Measurements from ENCODE around the gene ETV3. TPM values are rescaled to one million over a fixed set of nuclear protein-coding genes. Genes with fewer than 3 reads are reported as not detected.
A peak's percentile ranks its signal among the peaks of the same experiment; 100 is the strongest.

ETV3 gene
- total and polyA plus RNA-seq, 2 of the 8 experiments (the other 6 are each of a cell fraction or from before 2014, with no cell fraction given) = 6.0 to 23.8 TPM

GRCh38 chr1:157156058-157156541 is 17.9 kb upstream of the ETV3 start:
- peak overlapping the region in 1 of 2 experiments; percentile 55; a peak in 2 of 4 replicates for H3K4me2 ChIP-seq (ENCODE audit: insufficient read depth in 1 of 2, low read depth in 2 of 2, low read length in 2 of 2)
- no peak overlapping the region for H3K23ac ChIP-seq (ENCODE audit: insufficient read length)
- ChIA-PET CTCF (ENCODE audit: partially characterized antibody) (interaction anchor here (0.6 to 9.4 kb wide), 42 partner anchors 11 to 1110 kb away, joined by 3 to 218 read pairs (median 4); partner anchors contain the start of genes ETV3 and ETV3L), POLR2A (ENCODE audit: partially characterized antibody) (interaction anchor here (0.7 to 7.5 kb wide), 4 partner anchors 8 to 66 kb away, joined by 3 to 70 read pairs (median 6); partner anchors contain the start of gene ETV3)
- no peak overlapping the region for H2AK5ac ChIP-seq (ENCODE audit: low read depth, low read length)
- FAIRE-seq (no peak), DNase-seq (ENCODE audit: low read depth in 1 of 2, low spot score in 2 of 2) (peak; percentile 69 to 98)
- H3K79me1 ChIP-seq (ENCODE audit: low read depth, low read length) = no peaks in the 10 kb centered on the region
- no peak overlapping the region for H3K27ac ChIP-seq (ENCODE audit: low read depth, low read length)
- H2BK15ac ChIP-seq (ENCODE audit: low read length) = no peak overlapping the region; the same call in 1 of the 2 replicates
- H2AFZ ChIP-seq (ENCODE audit: low read length) = peak overlapping the region; percentile 86; the same call in 1 of the 2 replicates
- H3K27me3 ChIP-seq (replicated peaks in 1 of 4; ENCODE audit: control insufficient read depth in 3 of 4, extremely low read depth in 1 of 4, insufficient read depth in 3 of 4, low read length in 3 of 4) = no peaks in the 10 kb centered on the region; a peak in 1 of 7 replicates
- H2BK12ac ChIP-seq (ENCODE audit: low read depth, low read length) = peak overlapping the region; percentile 84
- peaks cover 2% of the 10 kb centered on the region; the same call in 1 of the 2 replicates for H3K23me2 ChIP-seq (ENCODE audit: low read depth, low read length)
- no peaks in the 10 kb centered on the region for H3K79me2 ChIP-seq (ENCODE audit: control insufficient read depth in 1 of 2, insufficient read depth in 2 of 2, low read length in 2 of 2)
- H3K9me3 ChIP-seq (ENCODE audit: insufficient read depth in 2 of 2, low read depth in 1 of 2, low read length in 1 of 2) = no peaks in the 10 kb centered on the region
- H2BK5ac ChIP-seq (ENCODE audit: low read depth, low read length) = peak overlapping the region; percentile 28; the same call in 1 of the 2 replicates
- H3K14ac ChIP-seq (ENCODE audit: insufficient read length) = no peak overlapping the region
- no peak overlapping the region for H3K4ac ChIP-seq (replicated peaks; ENCODE audit: insufficient read length, low read depth, low read length)
- WGBS, 2 experiments (ENCODE audit: extremely low coverage in 1 of 2, insufficient coverage in 1 of 2, insufficient read length in 1 of 2, insufficient replicate concordance in 2 of 2, low coverage in 1 of 2, low lambda C conversion rate in 2 of 2, missing lambda C conversion rate in 1 of 2) = 17% methylated on average over 13 of the region's 14 CpGs; no CpG with 5 or more reads in 1 of the 2 experiments
- H4K20me1 ChIP-seq (replicated peaks in 1 of 2; ENCODE audit: control insufficient read depth in 1 of 2, insufficient read depth in 2 of 2, low read length in 2 of 2) = no peaks in the 10 kb centered on the region
- H3K18ac ChIP-seq (ENCODE audit: extremely low read depth, low read length) = peak overlapping the region; percentile 55
- H4K8ac ChIP-seq (ENCODE audit: extremely low read depth, insufficient read depth, low read length) = 0 out of 2 replicates have a peak overlapping the region, but pooled peaks have one; percentile 68
- H2BK120ac ChIP-seq (replicated peaks; ENCODE audit: low read depth, low read length) = no peak overlapping the region
- H3K9ac ChIP-seq (replicated peaks in 1 of 4; ENCODE audit: extremely low read depth in 1 of 4, low read depth in 3 of 4, low read length in 3 of 4) = no peak overlapping the region
- no peak overlapping the region for H3K56ac ChIP-seq (replicated peaks; ENCODE audit: insufficient read length, low read depth, low read length)
- no peaks in the 10 kb centered on the region for H3K36me3 ChIP-seq (ENCODE audit: control insufficient read depth in 2 of 4, insufficient read depth in 4 of 4, low read length in 3 of 4)
- H4K91ac ChIP-seq (replicated peaks; ENCODE audit: insufficient read length, low read length) = no peak overlapping the region
- H3K4me3 ChIP-seq (ENCODE audit: extremely low read depth in 1 of 4, insufficient read depth in 2 of 4, low read depth in 3 of 4, low read length in 4 of 4) = no peak overlapping the region
- peaks cover 3 to 11% (median 6%) of the 10 kb centered on the region in 4 experiments for H3K4me1 ChIP-seq (replicated peaks in 1 of 4; ENCODE audit: control insufficient read depth in 3 of 4, insufficient read depth in 4 of 4, low read length in 3 of 4)
- peak overlapping the region; percentile 94; the same call in 1 of the 2 replicates for H2BK20ac ChIP-seq (ENCODE audit: low read length)
- H4K5ac ChIP-seq (ENCODE audit: insufficient read length, low read depth, low read length) = no peak overlapping the region
- TF ChIP-seq GTF2F1 (IDR thresholded peaks at IDR 0.05; ENCODE audit: borderline replicate concordance, low read depth, low read length) (0 out of 2 replicates have a peak, but pooled peaks have one; percentile 21), RBBP5 (IDR thresholded peaks at IDR 0.05; ENCODE audit: borderline replicate concordance, low read depth, low read length) (peak; percentile 68; the same call in 1 of the 2 replicates), CREB1 (IDR thresholded peaks at IDR 0.05) (peak; percentile 37; the same call in 1 of the 2 replicates), CTBP2 (IDR thresholded peaks at IDR 0.05; ENCODE audit: borderline replicate concordance, insufficient read depth, insufficient read length, low read length) (no peak), YY1 (IDR thresholded peaks at IDR 0.05; ENCODE audit: low read depth, low read length) (0 out of 2 replicates have a peak, but pooled peaks have one; percentile 19), USF2 (IDR thresholded peaks at IDR 0.05; ENCODE audit: low read length) (peak; percentile 36; the same call in 1 of the 2 replicates), CHD1 (IDR thresholded peaks at IDR 0.05; ENCODE audit: low read depth, low read length) (no peak), RAD21 (IDR thresholded peaks at IDR 0.05 in 1 of 2, conservative IDR thresholded peaks at IDR 0.05 in 1 of 2; ENCODE audit: low read depth in 2 of 2, low read length in 2 of 2) (peak; percentile 87 to 91), TCF12 (IDR thresholded peaks at IDR 0.05; ENCODE audit: low read depth, low read length) (0 out of 2 replicates have a peak, but pooled peaks have one; percentile 32), EP300 (IDR thresholded peaks at IDR 0.05; ENCODE audit: borderline replicate concordance in 1 of 2, low read depth in 2 of 2, low read length in 2 of 2) (peak in 1 of 2 experiments; percentile 22; a peak in 1 of 3 replicates)

Measured in H1 (cell line).